IMR-90 (cell line): ENCODE measurements around the gene DYDC1. TPM values are rescaled to one million over a fixed set of nuclear protein-coding genes. Genes with fewer than 3 reads are reported as not detected.

ENCODE experiments used
- ATAC-seq: fragments of 200-7000 bp; cut with Tn5 transposase; 2 replicates; pipeline ENCODE4 v1.9.1; 2020; ENCODE audit warnings: low read depth, mild to moderate bottlenecking, moderate library complexity
- BruUV-seq: library from RNA; stranded (reverse); fragments of 400-500 nt; replicated peaks from 2 replicates; lab custom pipeline; 2021; lab: Mats Ljungman, UMichigan
- CTCF ChIA-PET: fragments of 300-600 bp; formaldehyde crosslinking; extraction: SDS; loops from one replicate; lab custom pipeline; 2021; ENCODE audit warnings: antibody characterized with exemption; lab: Yijun Ruan, JAX
- POLR2A ChIA-PET: fragments of 300-600 bp; sonication (Branson Sonifier 250); formaldehyde crosslinking; loops from one replicate; lab custom pipeline; 2022; ENCODE audit warnings: antibody characterized with exemption; ENCODE audit not compliant: unreplicated experiment; lab: Charles Lee
- DNase-seq: peaks from one replicate; pipeline ENCODE4 v3.0.0; 2013
- H2AFZ ChIP-seq: replicated peaks from 2 replicates; pipeline ENCODE3; 2013; ENCODE audit warnings: low read length, mild to moderate bottlenecking; ENCODE audit not compliant: poor library complexity
- H2AK5ac ChIP-seq: 2 replicates; pipeline ENCODE4 v1.6.1; 2013; ENCODE audit warnings: low read depth, low read length, inconsistent platforms
- H2AK9ac ChIP-seq: replicated peaks from 2 replicates; pipeline ENCODE3; 2013; ENCODE audit warnings: mild to moderate bottlenecking, low read depth, low read length, moderate library complexity; ENCODE audit not compliant: poor library complexity
- H2BK120ac ChIP-seq: 2 replicates; pipeline ENCODE4 v1.6.1; 2013; ENCODE audit warnings: low read depth, low read length, inconsistent platforms
- H2BK15ac ChIP-seq: 3 replicates; pipeline ENCODE4 v1.6.1; 2013; ENCODE audit warnings: low read depth, low read length, inconsistent platforms
- H2BK20ac ChIP-seq: 2 replicates; pipeline ENCODE4 v1.6.1; 2013; ENCODE audit warnings: low read depth, mild to moderate bottlenecking, inconsistent platforms, low read length, moderate library complexity
- H2BK5ac ChIP-seq: 2 replicates; pipeline ENCODE4 v1.6.1; 2013; ENCODE audit warnings: mild to moderate bottlenecking, low read depth, low read length, inconsistent platforms; ENCODE audit not compliant: poor library complexity, severe bottlenecking
- H3K14ac ChIP-seq: replicated peaks from 2 replicates; pipeline ENCODE4 v1.6.1; 2013; ENCODE audit warnings: low read depth, low read length, inconsistent platforms
- H3K18ac ChIP-seq: 2 replicates; pipeline ENCODE4 v1.6.1; 2013; ENCODE audit warnings: low read depth, low read length, control low read depth
- H3K23ac ChIP-seq: 2 replicates; pipeline ENCODE4 v1.6.1; 2013; ENCODE audit warnings: low read depth, low read length, inconsistent platforms
- H3K27ac ChIP-seq: 2 replicates; pipeline ENCODE4 v1.5.1; 2013; ENCODE audit warnings: mild to moderate bottlenecking, control low read depth, low read length; ENCODE audit not compliant: insufficient read depth
- H3K27me3 ChIP-seq: 2 replicates; pipeline ENCODE4 v1.6.1; 2013; ENCODE audit warnings: low read length; ENCODE audit not compliant: control insufficient read depth, insufficient read depth
- H3K36me3 ChIP-seq: 2 replicates; pipeline ENCODE4 v1.6.1; 2013; ENCODE audit warnings: low read length, mixed read lengths; ENCODE audit not compliant: control insufficient read depth, insufficient read depth
- H3K4ac ChIP-seq: 2 replicates; pipeline ENCODE4 v1.6.1; 2013; ENCODE audit warnings: low read depth, low read length, inconsistent platforms
- H3K4me1 ChIP-seq: 2 replicates; pipeline ENCODE4 v1.6.1; 2013; ENCODE audit warnings: low read length, mixed read lengths; ENCODE audit not compliant: control insufficient read depth, insufficient read depth
- H3K4me2 ChIP-seq: 2 replicates; pipeline ENCODE4 v1.6.1; 2013; ENCODE audit warnings: low read depth, mild to moderate bottlenecking, control low read depth, low read length, moderate library complexity
- H3K4me3 ChIP-seq: 2 replicates; pipeline ENCODE4 v1.5.1; 2013; ENCODE audit warnings: low read depth, mild to moderate bottlenecking, control low read depth, low read length, moderate library complexity; ENCODE audit not compliant: insufficient read depth
- H3K56ac ChIP-seq: 2 replicates; pipeline ENCODE4 v1.6.1; 2013; ENCODE audit warnings: low read length, inconsistent platforms; ENCODE audit not compliant: insufficient read depth; ENCODE audit errors: extremely low read depth
- H3K79me1 ChIP-seq, 2 experiments: 2 replicates each; pipeline ENCODE4 v1.6.1; 2013; ENCODE audit warnings: low read length in 2 of 2, inconsistent platforms in 1 of 2, low read depth in 1 of 2
- H3K9ac ChIP-seq: 2 replicates; pipeline ENCODE4 v1.6.1; 2013; ENCODE audit warnings: low read depth, low read length, control low read depth
- H3K9me1 ChIP-seq: 2 replicates; pipeline ENCODE4 v1.6.1; 2013; ENCODE audit warnings: low read length, inconsistent platforms; ENCODE audit not compliant: insufficient read depth
- H3K9me3 ChIP-seq: 2 replicates; pipeline ENCODE4 v1.6.1; 2013; ENCODE audit warnings: low read length; ENCODE audit not compliant: control insufficient read depth, insufficient read depth
- H4K20me1 ChIP-seq: 2 replicates; pipeline ENCODE4 v1.6.1; 2013; ENCODE audit warnings: low read length, inconsistent platforms; ENCODE audit not compliant: insufficient read depth
- H4K5ac ChIP-seq: 2 replicates; pipeline ENCODE4 v1.6.1; 2013; ENCODE audit warnings: mild to moderate bottlenecking, low read depth, low read length, control low read depth
- H4K8ac ChIP-seq, 2 experiments: 2 replicates each; pipeline ENCODE4 v1.6.1; 2013; ENCODE audit warnings: low read depth in 2 of 2, low read length in 2 of 2, control low read depth in 1 of 2, inconsistent platforms in 1 of 2
- H4K91ac ChIP-seq: 2 replicates; pipeline ENCODE4 v1.6.1; 2013; ENCODE audit warnings: low read depth, low read length, inconsistent platforms; ENCODE audit not compliant: insufficient read depth
- RFX5 ChIP-seq: IDR thresholded peaks from 2 replicates; pipeline ENCODE4 v1.8.0; 2012; ENCODE audit warnings: low read depth, mild to moderate bottlenecking, low read length, moderate library complexity
- WGBS, 2 experiments: methylation state at CpG; one replicate each; pipeline versions ENCODE4 v1.1.5 to v1.1.7; 2013; ENCODE audit warnings: missing lambda C conversion rate in 2 of 2; ENCODE audit not compliant: insufficient read length in 1 of 2; ENCODE audit errors: extremely low coverage in 2 of 2; 5-methylcytosine and 5-hydroxymethylcytosine counted together
- dilution Hi-C: fragments of 300-500 bp; cut with HindIII; formaldehyde crosslinking; loops from one replicate; pipeline ENCODE4 v1.14.3; 2018; ENCODE audit warnings: low sequenced_read_pairs; ENCODE audit not compliant: unreplicated experiment
- in situ Hi-C: fragments of 300-500 bp; cut with MboI; formaldehyde crosslinking; loops from 3 replicates; pipeline ENCODE4 v1.14.3; 2019; ENCODE audit warnings: low sequenced_read_pairs, inconsistent platforms, mixed read lengths
- intact Hi-C: fragments of 100-400 bp; cut with micrococcal nuclease; formaldehyde crosslinking; loops from 2 replicates; pipeline ENCODE4 v1.10.0; 2022
- polyA plus RNA-seq, 3 experiments: library from polyadenylated mRNA; depleted of rRNA; stranded (reverse); fragments of >200 nt; gene quantifications; 2 replicates each; pipeline ENCODE4 v1.2.3, GENCODE V29; 2012; ENCODE audit warnings: low replicate concordance in 1 of 3
- total RNA-seq: library from RNA; depleted of rRNA; stranded (reverse); fragments of >200 nt; gene quantifications from 2 replicates; pipeline ENCODE4 v1.2.3, GENCODE V29; 2012

Gene DYDC1
- total and polyA plus RNA-seq, 2 of the 4 experiments (the other 2 are of a cell fraction), result not detected

GRCh38 chr10:80357851-80358125 lies 1.2 kb upstream of the DYDC1 start:
- no peak overlapping the region for H3K27ac ChIP-seq
- no peaks in the 10 kb centered on the region for H3K79me1 ChIP-seq
- no peaks in the 10 kb centered on the region for H3K4me1 ChIP-seq
- H4K5ac ChIP-seq, result no peak overlapping the region
- H4K91ac ChIP-seq, result no peak overlapping the region
- no peaks in the 10 kb centered on the region for H4K20me1 ChIP-seq
- ATAC-seq (no peak), DNase-seq (no peak)
- CTCF ChIA-PET, result no interaction called here
- no peak overlapping the region for H3K4me2 ChIP-seq
- TF ChIP-seq RFX5, result no peak
- H2BK15ac ChIP-seq, result no peak overlapping the region
- in situ Hi-C loops (no loop called here), intact Hi-C loops (no loop called here), dilution Hi-C loops (no loop called here)
- H3K9ac ChIP-seq, result no peak overlapping the region
- no peak overlapping the region for H2AK9ac ChIP-seq
- no peak overlapping the region for H3K4me3 ChIP-seq
- H2BK120ac ChIP-seq, result no peak overlapping the region
- no peak overlapping the region for H3K18ac ChIP-seq
- H2AK5ac ChIP-seq, result no peak overlapping the region
- POLR2A ChIA-PET, result no interaction called here
- no peaks in the 10 kb centered on the region for H3K9me3 ChIP-seq
- H4K8ac ChIP-seq, result no peak overlapping the region
- no peak overlapping the region for H3K14ac ChIP-seq
- no peak overlapping the region for H3K23ac ChIP-seq
- no TSS peak for BruUV-seq
- H2BK20ac ChIP-seq, result no peak overlapping the region
- no peak overlapping the region for H2BK5ac ChIP-seq
- H3K27me3 ChIP-seq, result peaks cover 16% of the 10 kb centered on the region
- no CpG with 5 or more reads among the region's 5 CpGs for WGBS, 2 experiments
- no peaks in the 10 kb centered on the region for H3K36me3 ChIP-seq
- H3K4ac ChIP-seq, result no peak overlapping the region
- H3K56ac ChIP-seq, result no peak overlapping the region
- H3K9me1 ChIP-seq, result no peaks in the 10 kb centered on the region
- no peak overlapping the region for H2AFZ ChIP-seq
